ENCODE results near the gene FLRT2. TPM values are rescaled to one million over a fixed set of nuclear protein-coding genes. Genes with fewer than 3 reads are reported as not detected.

The FLRT2 gene
- total and polyA plus RNA-seq, 9 of the 15 experiments (the other 6 are each of a cell fraction or from before 2014, with no cell fraction given), result 0.02 TPM; not detected in 8

- TF ChIP-seq, protein P1, sequence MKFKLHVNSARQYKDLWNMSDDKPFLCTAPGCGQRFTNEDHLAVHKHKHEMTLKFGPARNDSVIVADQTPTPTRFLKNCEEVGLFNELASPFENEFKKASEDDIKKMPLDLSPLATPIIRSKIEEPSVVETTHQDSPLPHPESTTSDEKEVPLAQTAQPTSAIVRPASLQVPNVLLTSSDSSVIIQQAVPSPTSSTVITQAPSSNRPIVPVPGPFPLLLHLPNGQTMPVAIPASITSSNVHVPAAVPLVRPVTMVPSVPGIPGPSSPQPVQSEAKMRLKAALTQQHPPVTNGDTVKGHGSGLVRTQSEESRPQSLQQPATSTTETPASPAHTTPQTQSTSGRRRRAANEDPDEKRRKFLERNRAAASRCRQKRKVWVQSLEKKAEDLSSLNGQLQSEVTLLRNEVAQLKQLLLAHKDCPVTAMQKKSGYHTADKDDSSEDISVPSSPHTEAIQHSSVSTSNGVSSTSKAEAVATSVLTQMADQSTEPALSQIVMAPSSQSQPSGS (CRISPR knock-in tag; IDR thresholded peaks at IDR 0.05), result no peak
- TF ChIP-seq ZBTB40 (IDR thresholded peaks at IDR 0.05) (no peak), ZBTB40 (CRISPR knock-in tag; IDR thresholded peaks at IDR 0.05) (no peak), PHF8 (IDR thresholded peaks at IDR 0.05; ENCODE audit: borderline replicate concordance, low read length) (no peak), ARNT (IDR thresholded peaks at IDR 0.05) (no peak), HNRNPUL1 (IDR thresholded peaks at IDR 0.05; ENCODE audit: low read length) (no peak), TCF15 (CRISPR knock-in tag; IDR thresholded peaks at IDR 0.05) (no peak)
- TF ChIP-seq, protein P2, sequence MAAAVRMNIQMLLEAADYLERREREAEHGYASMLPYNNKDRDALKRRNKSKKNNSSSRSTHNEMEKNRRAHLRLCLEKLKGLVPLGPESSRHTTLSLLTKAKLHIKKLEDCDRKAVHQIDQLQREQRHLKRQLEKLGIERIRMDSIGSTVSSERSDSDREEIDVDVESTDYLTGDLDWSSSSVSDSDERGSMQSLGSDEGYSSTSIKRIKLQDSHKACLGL (CRISPR knock-in tag; IDR thresholded peaks at IDR 0.05; ENCODE audit: borderline replicate concordance, poor library complexity, severe bottlenecking), result no peak
Measured at GRCh38 chr14:85574853-85575616, 45.1 kb downstream of the FLRT2 start (continued).

Measured in K562 (cell line).